Activated effector memory CD4-positive, alpha-beta T cell treated with anti-CD3 and anti-CD28 coated beads, Interleukin-2, amount 50 U/mL, for 16 hours (primary cell): ENCODE data around the gene KIF7.

ENCODE experiments used
- DNase-seq: peaks from one replicate; pipeline ENCODE4 v3.0.0-alpha.2; 2020

Gene KIF7

GRCh38 chr15:89670971-89671560 is 15.8 kb upstream of the KIF7 start:
- DNase-seq, result no peak

- DNase-seq, result no peak
Observed at GRCh38 chr15:89669941-89670340, 14.7 kb upstream of the KIF7 start.

GRCh38 chr15:89669309-89669865 is 14.1 kb upstream of the KIF7 start:
- no peak for DNase-seq

GRCh38 chr15:89668171-89668570 is 12.9 kb upstream of the KIF7 start:
- DNase-seq, result no peak

GRCh38 chr15:89667706-89667960 is 12.4 kb upstream of the KIF7 start:
- no peak for DNase-seq

- no peak for DNase-seq
Observed at GRCh38 chr15:89666858-89667705, 11.8 kb upstream of the KIF7 start.

GRCh38 chr15:89666184-89666857 is 11.1 kb upstream of the KIF7 start:
- DNase-seq, result no peak

GRCh38 chr15:89665449-89666181 is 10.3 kb upstream of the KIF7 start:
- no peak for DNase-seq

- no peak for DNase-seq
Observed at GRCh38 chr15:89664441-89665350, 9.4 kb upstream of the KIF7 start.

GRCh38 chr15:89662893-89663626 is 7.8 kb upstream of the KIF7 start:
- DNase-seq, result no peak

GRCh38 chr15:89660556-89660955 is 5.3 kb upstream of the KIF7 start:
- no peak for DNase-seq

GRCh38 chr15:89659295-89659694 is 4.0 kb upstream of the KIF7 start:
- DNase-seq, result no peak

- DNase-seq, result no peak
Observed at GRCh38 chr15:89657686-89658200, 2.5 kb upstream of the KIF7 start.

- DNase-seq, result no peak
Observed at GRCh38 chr15:89656116-89656815, 999 bp upstream of the KIF7 start.

- DNase-seq, result peak; percentile 33
Observed at GRCh38 chr15:89654301-89654761, 936 bp downstream of the KIF7 start.

GRCh38 chr15:89653578-89653977 is 1.7 kb downstream of the KIF7 start:
- peak; percentile 2 for DNase-seq

- peak; percentile 60 for DNase-seq
Observed at GRCh38 chr15:89652666-89653065, 2.6 kb downstream of the KIF7 start.

- peak; percentile 21 for DNase-seq
Observed at GRCh38 chr15:89652131-89652530, 3.1 kb downstream of the KIF7 start.

- peak; percentile 51 for DNase-seq
Observed at GRCh38 chr15:89649716-89650115, 5.6 kb downstream of the KIF7 start.

- DNase-seq, result peak; percentile 60
Observed at GRCh38 chr15:89649013-89649625, 6.1 kb downstream of the KIF7 start.
